MCF 10A (cell line): ENCODE data around the gene CADM4. TPM values are rescaled to one million over a fixed set of nuclear protein-coding genes. Genes with fewer than 3 reads are reported as not detected.
A peak's percentile ranks its signal among the peaks of the same experiment; 100 is the strongest.

Experiments used
- BruUV-seq: library from RNA; stranded (reverse); fragments of 400-500 nt; replicated peaks from 2 replicates; lab custom pipeline; 2021; lab: Mats Ljungman, UMichigan
- CTCF ChIA-PET: fragments of 300-600 bp; sonication (Branson Sonifier 250); formaldehyde crosslinking; extraction: SDS; loops from one replicate; lab custom pipeline; 2021; ENCODE audit warnings: antibody characterized with exemption, inconsistent platforms; lab: Yijun Ruan, JAX
- POLR2A ChIA-PET: fragments of 300-600, 350-650 bp; sonication (Branson Sonifier 250); formaldehyde crosslinking; extraction: SDS; loops from one replicate; lab custom pipeline; 2020; ENCODE audit warnings: antibody characterized with exemption, inconsistent platforms; lab: Yijun Ruan, JAX
- DNase-seq: peaks from one replicate; pipeline ENCODE4 v3.0.0-alpha.2; 2018; ENCODE audit not compliant: unreplicated experiment
- H3K27ac Mint-ChIP-seq: one replicate; pipeline ENCODE4 v1.8.0; 2022; ENCODE audit warnings: mild to moderate bottlenecking, low read depth, mixed read lengths; ENCODE audit not compliant: unreplicated experiment
- H3K27me3 Mint-ChIP-seq: one replicate; pipeline ENCODE4 v1.8.0; 2022; ENCODE audit warnings: mixed read lengths; ENCODE audit not compliant: insufficient read depth, unreplicated experiment
- H3K36me3 Mint-ChIP-seq: one replicate; pipeline ENCODE4 v1.8.0; 2022; ENCODE audit warnings: mild to moderate bottlenecking, moderate library complexity, mixed read lengths; ENCODE audit not compliant: insufficient read depth, unreplicated experiment
- H3K4me1 Mint-ChIP-seq: one replicate; pipeline ENCODE4 v1.8.0; 2022; ENCODE audit warnings: mixed read lengths; ENCODE audit not compliant: insufficient read depth, unreplicated experiment
- H3K4me3 Mint-ChIP-seq: one replicate; pipeline ENCODE4 v1.8.0; 2022; ENCODE audit warnings: mild to moderate bottlenecking, moderate library complexity, mixed read lengths; ENCODE audit not compliant: unreplicated experiment
- H3K9me3 Mint-ChIP-seq: one replicate; pipeline ENCODE4 v1.8.0; 2022; ENCODE audit warnings: mixed read lengths; ENCODE audit not compliant: unreplicated experiment
- CTCF ChIP-seq: fragments of 200-600 bp; IDR thresholded peaks from one replicate; pipeline ENCODE4 v1.8.0; 2022; ENCODE audit warnings: antibody characterized with exemption, mild to moderate bottlenecking; ENCODE audit not compliant: unreplicated experiment
- intact Hi-C: fragments of 100-400 bp; cut with micrococcal nuclease; formaldehyde crosslinking; loops from 2 replicates; pipeline ENCODE4 v1.14.1; 2022
- total RNA-seq: library from RNA; stranded (reverse); gene quantifications from 2 replicates; pipeline ENCODE4 v1.2.3, GENCODE V29; 2022

The CADM4 gene
- total RNA-seq, 1 experiment from 2014 or later, result 3.2 TPM

GRCh38 chr19:43612374-43612773 lies 27.3 kb downstream of the CADM4 start:
- Mint-ChIP-seq H3K27ac (peak overlapping the region; percentile 77), H3K4me3 (no peak overlapping the region), H3K36me3 (peaks cover 7% of the 10 kb centered on the region), H3K4me1 (peaks cover 2% of the 10 kb centered on the region), H3K27me3 (no peaks in the 10 kb centered on the region), H3K9me3 (no peaks in the 10 kb centered on the region)
- no TSS peak for BruUV-seq
- CTCF ChIA-PET, result no interaction called here
- POLR2A ChIA-PET, result interaction anchor here (0.6 kb wide), 1 partner anchor 522 kb away, joined by 3 read pairs; no protein-coding TSS in a partner anchor
- no peak for DNase-seq
- intact Hi-C loops, result no loop called here
- no peak for TF ChIP-seq CTCF

GRCh38 chr19:43611788-43612187 lies 27.9 kb downstream of the CADM4 start, which contains the start of gene SRRM5:
Gene SRRM5 (plus strand): TSS chr19:43612088. CDS start chr19:43612122, 34 bp downstream.
- POLR2A ChIA-PET, result no interaction called here
- H3K27me3 Mint-ChIP-seq, result no peaks in the 10 kb centered on the region
- TF ChIP-seq CTCF, result no peak
- H3K27ac Mint-ChIP-seq, result peak within 1 kb of the TSS; percentile 81
- intact Hi-C loops, result no loop called here
- no peak for DNase-seq
- H3K9me3 Mint-ChIP-seq, result no peaks in the 10 kb centered on the region
- H3K4me1 Mint-ChIP-seq, result peaks cover 7% of the 10 kb centered on the region
- no peak within 1 kb of the TSS for H3K4me3 Mint-ChIP-seq
- CTCF ChIA-PET, result no interaction called here
- peaks cover 7% of the 10 kb centered on the region for H3K36me3 Mint-ChIP-seq
- BruUV-seq, result no TSS peak

DNA sequence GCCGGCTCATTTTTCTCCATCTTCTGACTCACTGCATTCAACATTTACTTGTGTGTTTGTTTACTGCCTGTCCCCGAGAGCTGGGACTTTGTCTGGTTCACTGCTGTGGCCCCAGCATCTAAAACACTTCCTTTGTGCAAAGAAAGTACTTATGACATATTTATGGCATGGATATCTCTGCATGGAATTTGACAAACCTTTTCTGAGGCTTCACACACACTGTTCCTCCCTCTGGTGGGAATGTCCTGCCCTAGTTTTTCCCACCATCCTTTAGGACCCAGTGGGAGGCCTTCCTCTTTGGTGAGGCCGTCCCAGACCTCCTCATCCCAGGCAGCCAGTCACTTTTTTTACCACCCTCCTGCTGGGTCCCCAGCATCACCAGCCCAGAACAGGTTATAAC lies 29.2 kb downstream of the CADM4 start:
- Mint-ChIP-seq H3K27me3 (no peaks in the 10 kb centered on the region), H3K4me1 (peaks cover 9% of the 10 kb centered on the region), H3K36me3 (peaks cover 7% of the 10 kb centered on the region), H3K27ac (peak overlapping the region; percentile 81), H3K9me3 (no peaks in the 10 kb centered on the region), H3K4me3 (no peak overlapping the region)
- ChIA-PET POLR2A (interaction anchor here (0.7 kb wide), 1 partner anchor 1585 kb away, joined by 3 read pairs; no protein-coding TSS in a partner anchor), CTCF (interaction anchor here (0.6 kb wide), 1 partner anchor 155 kb away, joined by 3 read pairs; no protein-coding TSS in a partner anchor)
- intact Hi-C loops, result no loop called here
- no peak for DNase-seq
- BruUV-seq, result no TSS peak
- TF ChIP-seq CTCF, result no peak

GRCh38 chr19:43609872-43610271 lies 29.8 kb downstream of the CADM4 start:
- intact Hi-C loops, result no loop called here
- H3K4me1 Mint-ChIP-seq, result peaks cover 9% of the 10 kb centered on the region

More at GRCh38 chr19:43609872-43610271, 29.8 kb downstream of the CADM4 start:
- H3K36me3 Mint-ChIP-seq, result peaks cover 7% of the 10 kb centered on the region
- POLR2A ChIA-PET, result interaction anchor here (1.0 kb wide), 1 partner anchor 14 kb away, joined by 3 read pairs; the partner anchor contains the start of genes IRGQ and ZNF576
- no peaks in the 10 kb centered on the region for H3K9me3 Mint-ChIP-seq
- BruUV-seq, result no TSS peak
- CTCF ChIA-PET, result interaction anchor here (0.6 kb wide), 1 partner anchor 280 kb away, joined by 5 read pairs; no protein-coding TSS in a partner anchor
- no peaks in the 10 kb centered on the region for H3K27me3 Mint-ChIP-seq
- H3K27ac Mint-ChIP-seq, result no peak overlapping the region
- no peak for TF ChIP-seq CTCF
- no peak overlapping the region for H3K4me3 Mint-ChIP-seq
- DNase-seq, result no peak
